HG02981 (cell line): ENCODE results near the gene NUPR2.
A peak's percentile ranks its signal among the peaks of the same experiment; 100 is the strongest.
"Not testable (repeated sequence)": the region's sequence is repeated elsewhere in the genome, so short reads cannot be mapped to it uniquely, and the experiment has no call there.

Experiments used
- ATAC-seq: cut with Tn5 transposase; IDR thresholded peaks from one replicate; pipeline ENCODE4 v1.9.1; 2021; ENCODE audit warnings: mild to moderate bottlenecking, moderate library complexity; ENCODE audit not compliant: unreplicated experiment

The NUPR2 gene

GRCh38 chr7:56115852-56116538 lies at the start of gene NUPR2:
TSS of gene NUPR2 (minus strand) at chr7:56116417. CDS start at chr7:56116314, 103 bp downstream.
- no peak for ATAC-seq

- ATAC-seq: no peak
Observed at GRCh38 chr7:56157238-56157790, 41.1 kb upstream of the NUPR2 start.

GRCh38 chr7:56131062-56131461 lies 14.8 kb upstream of the NUPR2 start:
- ATAC-seq: not testable (repeated sequence)

- ATAC-seq: no peak
Observed at GRCh38 chr7:56127241-56127975, 11.2 kb upstream of the NUPR2 start.

GRCh38 chr7:56125831-56126230 lies 9.6 kb upstream of the NUPR2 start:
- no peak for ATAC-seq

- ATAC-seq: no peak
Observed at GRCh38 chr7:56124981-56125380, 8.8 kb upstream of the NUPR2 start.

GRCh38 chr7:56121440-56121839 lies 5.2 kb upstream of the NUPR2 start:
- ATAC-seq: no peak

- not testable (repeated sequence) for ATAC-seq
Observed at GRCh38 chr7:56112244-56112643, 4.0 kb downstream of the NUPR2 start.

- no peak for ATAC-seq
Observed at GRCh38 chr7:56110611-56111010, 5.6 kb downstream of the NUPR2 start.

GRCh38 chr7:56107954-56108258 lies 8.3 kb downstream of the NUPR2 start:
- no peak for ATAC-seq

GRCh38 chr7:56106108-56107073 lies 9.8 kb downstream of the NUPR2 start, which contains the start of gene CHCHD2:
TSS of gene CHCHD2 (minus strand) at chr7:56106476. CDS start at chr7:56106413, 63 bp downstream.
- ATAC-seq: peak; percentile 100

- ATAC-seq: no peak
Observed at GRCh38 chr7:56105508-56105907, 10.7 kb downstream of the NUPR2 start.

- not testable (repeated sequence) for ATAC-seq
Observed at GRCh38 chr7:56104138-56104537, 12.1 kb downstream of the NUPR2 start.

- no peak for ATAC-seq
Observed at GRCh38 chr7:56099653-56100052, 16.6 kb downstream of the NUPR2 start.

- ATAC-seq: not testable (repeated sequence)
Observed at GRCh38 chr7:56098187-56099008, 17.8 kb downstream of the NUPR2 start.

GRCh38 chr7:56097700-56098099 lies 18.5 kb downstream of the NUPR2 start:
- ATAC-seq: no peak

- no peak for ATAC-seq
Observed at GRCh38 chr7:56092789-56093531, 23.3 kb downstream of the NUPR2 start, which contains the start of gene PHKG1. TSS of gene PHKG1 (minus strand) at chr7:56092952. CDS start at chr7:56088941, 4,011 bp downstream.

GRCh38 chr7:56092388-56092787 lies 23.8 kb downstream of the NUPR2 start:
- ATAC-seq: not testable (repeated sequence)

GRCh38 chr7:56091591-56091990 lies 24.6 kb downstream of the NUPR2 start:
- ATAC-seq: no peak
